CD4-positive, alpha-beta T cell (primary cell): Measurements from ENCODE around the gene LRRC30. TPM values are rescaled to one million over a fixed set of nuclear protein-coding genes. Genes with fewer than 3 reads are reported as not detected.

Experiments used
- ATAC-seq: fragments of 200-7000 bp; cut with Tn5 transposase; one replicate; pipeline ENCODE4 v1.10.0; 2022; ENCODE audit warnings: mild to moderate bottlenecking; ENCODE audit not compliant: poor library complexity
- CTCF ChIA-PET: fragments of 350-600 bp; sonication (Branson Sonifier 250); formaldehyde crosslinking; loops from one replicate; lab custom pipeline; 2021; ENCODE audit warnings: antibody characterized with exemption, inconsistent platforms; lab: Charles Lee
- POLR2A ChIA-PET: fragments of 350-600 bp; sonication (Branson Sonifier 250); formaldehyde crosslinking; loops from one replicate; lab custom pipeline; 2021; ENCODE audit warnings: antibody characterized with exemption, inconsistent platforms; lab: Charles Lee
- DNase-seq, 14 experiments: peaks; one replicate each; pipeline ENCODE4 v3.0.0-alpha.2; 2013 to 2020; ENCODE audit warnings: mixed read lengths in 2 of 14
- H3K27ac ChIP-seq, 2 donors: one replicate each; pipeline versions ENCODE4 v1.5.1 to v1.7.0; 2013; ENCODE audit warnings: low read length in 2 of 2, low read depth in 1 of 2, mild to moderate bottlenecking in 1 of 2
- H3K27me3 ChIP-seq, 2 experiments: 1 replicate in 1 of 2; 2 replicates in 1 of 2; pipeline versions ENCODE4 v1.6.1 to v1.7.0; 2013; ENCODE audit warnings: low read length in 2 of 2, control low read depth in 1 of 2, mild to moderate bottlenecking in 1 of 2, moderate library complexity in 1 of 2; ENCODE audit not compliant: insufficient read depth in 2 of 2, control insufficient read depth in 1 of 2
- H3K36me3 ChIP-seq: one replicate; pipeline ENCODE4 v1.6.1; 2013; ENCODE audit warnings: low read length, control low read depth; ENCODE audit not compliant: insufficient read depth
- H3K4me1 ChIP-seq: one replicate; pipeline ENCODE4 v1.6.1; 2013; ENCODE audit warnings: low read length, control low read depth; ENCODE audit not compliant: insufficient read depth
- H3K4me3 ChIP-seq: one replicate; pipeline ENCODE4 v1.5.1; 2013; ENCODE audit warnings: mild to moderate bottlenecking, low read length, moderate library complexity
- H3K9me3 ChIP-seq, 2 experiments: 1 replicate in 1 of 2; 2 replicates in 1 of 2; pipeline versions ENCODE4 v1.6.1 to v1.7.0; 2013; ENCODE audit warnings: low read length in 2 of 2, mild to moderate bottlenecking in 2 of 2, control low read depth in 1 of 2, moderate library complexity in 1 of 2; ENCODE audit not compliant: control insufficient read depth in 1 of 2, insufficient read depth in 1 of 2
- H3K27ac Mint-ChIP-seq: one replicate; pipeline ENCODE4 v1.8.0; 2020; ENCODE audit warnings: mixed read lengths
- H3K27me3 Mint-ChIP-seq: one replicate; pipeline ENCODE4 v1.8.0; 2021; ENCODE audit warnings: mixed read lengths
- H3K36me3 Mint-ChIP-seq: one replicate; pipeline ENCODE4 v1.8.0; 2021; ENCODE audit warnings: low read depth, mixed read lengths
- H3K4me1 Mint-ChIP-seq: one replicate; pipeline ENCODE4 v1.8.0; 2021; ENCODE audit warnings: low read depth, mixed read lengths
- H3K4me3 Mint-ChIP-seq: one replicate; pipeline ENCODE4 v1.8.0; 2020; ENCODE audit warnings: mild to moderate bottlenecking, mixed read lengths
- H3K9me3 Mint-ChIP-seq: one replicate; pipeline ENCODE4 v1.8.0; 2020; ENCODE audit warnings: mixed read lengths
- CTCF ChIP-seq: fragments of 200-600 bp; IDR thresholded peaks from one replicate; pipeline ENCODE4 v1.8.0; 2022; ENCODE audit warnings: antibody characterized with exemption, mild to moderate bottlenecking
- intact Hi-C, 2 experiments: fragments of 100-400 bp; cut with DNase I in 1 of 2; cut with micrococcal nuclease in 1 of 2; formaldehyde crosslinking; loops; one replicate each; pipeline versions ENCODE4 v1.15.1 to v1.9.0; 2023 to 2025; cut with DNase I, micrococcal nuclease
- total RNA-seq, 174 experiments: library from RNA in 2 of 174; stranded (reverse) in 2 of 174; gene quantifications; one replicate each; pipeline ENCODE4 v1.2.3 and lab custom pipeline; 2021 to 2026

Gene LRRC30
- total RNA-seq, 2 experiments from 2014 or later = not detected

GRCh38 chr18:7232218-7232617, 1.3 kb downstream of the LRRC30 start:
- Mint-ChIP-seq H3K9me3 (no peaks in the 10 kb centered on the region), H3K27me3 (peaks cover 7% of the 10 kb centered on the region), H3K27ac (no peak overlapping the region), H3K36me3 (no peaks in the 10 kb centered on the region), H3K4me3 (no peak overlapping the region), H3K4me1 (no peaks in the 10 kb centered on the region)
- no peak overlapping the region for H3K27ac ChIP-seq
- no peak for DNase-seq
- H3K9me3 ChIP-seq = peaks cover 0 to 17% of the 10 kb centered on the region in 2 experiments
- H3K4me3 ChIP-seq = no peak overlapping the region
- CTCF ChIA-PET = no interaction called here
- POLR2A ChIA-PET = no interaction called here
- TF ChIP-seq CTCF = no peak
- no peak for ATAC-seq
- H3K36me3 ChIP-seq = no peaks in the 10 kb centered on the region
- intact Hi-C loops = no loop called here
- no peaks in the 10 kb centered on the region for H3K4me1 ChIP-seq
- H3K27me3 ChIP-seq = no peaks in the 10 kb centered on the region

- Mint-ChIP-seq H3K27me3 (no peaks in the 10 kb centered on the region), H3K27ac (no peak overlapping the region), H3K4me1 (no peaks in the 10 kb centered on the region), H3K4me3 (no peak overlapping the region), H3K9me3 (no peaks in the 10 kb centered on the region), H3K36me3 (no peaks in the 10 kb centered on the region)
- no peak for DNase-seq
- ATAC-seq = no peak
- CTCF ChIA-PET = no interaction called here
- no peaks in the 10 kb centered on the region for H3K36me3 ChIP-seq
- H3K4me3 ChIP-seq = no peak overlapping the region
- H3K4me1 ChIP-seq = no peaks in the 10 kb centered on the region
- intact Hi-C loops = no loop called here
- H3K9me3 ChIP-seq = peaks cover 0 to 17% of the 10 kb centered on the region in 2 experiments
- no peaks in the 10 kb centered on the region for H3K27me3 ChIP-seq
- POLR2A ChIA-PET = no interaction called here
- no peak overlapping the region for H3K27ac ChIP-seq
- TF ChIP-seq CTCF = no peak
Measured at GRCh38 chr18:7233134-7233810, 2.4 kb downstream of the LRRC30 start.

GRCh38 chr18:7234091-7234490, 3.2 kb downstream of the LRRC30 start:
- no peak overlapping the region for H3K4me3 ChIP-seq
- ChIA-PET POLR2A (no interaction called here), CTCF (no interaction called here)
- H3K36me3 ChIP-seq = no peaks in the 10 kb centered on the region
- no peaks in the 10 kb centered on the region for H3K36me3 Mint-ChIP-seq
- no peaks in the 10 kb centered on the region for H3K27me3 Mint-ChIP-seq
- no peak for DNase-seq
- no peaks in the 10 kb centered on the region for H3K4me1 Mint-ChIP-seq
- no peak overlapping the region for H3K27ac Mint-ChIP-seq
- H3K9me3 Mint-ChIP-seq = no peaks in the 10 kb centered on the region
- peaks cover 0 to 15% of the 10 kb centered on the region in 2 experiments for H3K9me3 ChIP-seq
- H3K4me1 ChIP-seq = no peaks in the 10 kb centered on the region
- no peak for ATAC-seq
- intact Hi-C loops = no loop called here
- H3K27ac ChIP-seq = no peak overlapping the region
- no peak overlapping the region for H3K4me3 Mint-ChIP-seq
- no peaks in the 10 kb centered on the region for H3K27me3 ChIP-seq
- no peak for TF ChIP-seq CTCF
